ENCODE data around the gene TOR1B. TPM values are rescaled to one million over a fixed set of nuclear protein-coding genes. Genes with fewer than 3 reads are reported as not detected.

The TOR1B gene
- total and polyA plus RNA-seq, 2 donors (not counting 1 experiment from before 2014, with no cell fraction given), result 13.3 to 17.4 TPM

DNA sequence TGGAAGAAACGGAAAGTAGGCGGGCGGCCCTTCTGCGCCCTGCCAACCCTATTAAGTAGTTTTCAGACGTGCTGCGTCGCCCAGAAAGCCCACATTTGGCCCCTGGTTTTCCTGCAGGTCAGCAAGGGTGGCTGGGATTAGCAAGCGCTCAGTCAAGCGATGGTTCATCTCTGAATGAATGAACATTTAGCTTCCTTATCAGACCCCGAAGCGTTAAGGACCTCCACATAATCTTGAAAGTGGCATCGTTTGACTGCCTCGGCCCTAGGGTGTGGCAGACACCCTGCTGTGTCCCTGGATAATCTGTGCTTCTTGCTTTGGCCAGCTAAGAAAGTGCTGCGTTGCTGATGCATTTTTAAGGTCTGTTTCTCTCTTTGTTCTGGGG, 684 bp downstream of the TOR1B start:
- POLR2A ChIA-PET, result interaction anchor here (1.6 kb wide), 1 partner anchor 722 kb away, joined by 3 read pairs; the partner anchor contains the start of gene DOLPP1
- H3K9me3 ChIP-seq (ENCODE audit: control extremely low read depth in 1 of 3, control insufficient read depth in 2 of 3, insufficient read depth in 1 of 3, low read length in 2 of 3), result no peaks in the 10 kb centered on the region
- Mint-ChIP-seq H3K4me1 (peaks cover 20% of the 10 kb centered on the region), H3K27ac (peak overlapping the region; percentile 95), H3K27me3 (no peaks in the 10 kb centered on the region), H3K4me3 (peak overlapping the region; percentile 96), H3K9me3 (ENCODE audit: insufficient read depth) (no peaks in the 10 kb centered on the region)
- no peak for TF ChIP-seq EZH2 (IDR thresholded peaks at IDR 0.05; ENCODE audit: borderline replicate concordance, insufficient read depth, low read depth, low read length, poor library complexity, severe bottlenecking)
- TF ChIP-seq, protein P1, sequence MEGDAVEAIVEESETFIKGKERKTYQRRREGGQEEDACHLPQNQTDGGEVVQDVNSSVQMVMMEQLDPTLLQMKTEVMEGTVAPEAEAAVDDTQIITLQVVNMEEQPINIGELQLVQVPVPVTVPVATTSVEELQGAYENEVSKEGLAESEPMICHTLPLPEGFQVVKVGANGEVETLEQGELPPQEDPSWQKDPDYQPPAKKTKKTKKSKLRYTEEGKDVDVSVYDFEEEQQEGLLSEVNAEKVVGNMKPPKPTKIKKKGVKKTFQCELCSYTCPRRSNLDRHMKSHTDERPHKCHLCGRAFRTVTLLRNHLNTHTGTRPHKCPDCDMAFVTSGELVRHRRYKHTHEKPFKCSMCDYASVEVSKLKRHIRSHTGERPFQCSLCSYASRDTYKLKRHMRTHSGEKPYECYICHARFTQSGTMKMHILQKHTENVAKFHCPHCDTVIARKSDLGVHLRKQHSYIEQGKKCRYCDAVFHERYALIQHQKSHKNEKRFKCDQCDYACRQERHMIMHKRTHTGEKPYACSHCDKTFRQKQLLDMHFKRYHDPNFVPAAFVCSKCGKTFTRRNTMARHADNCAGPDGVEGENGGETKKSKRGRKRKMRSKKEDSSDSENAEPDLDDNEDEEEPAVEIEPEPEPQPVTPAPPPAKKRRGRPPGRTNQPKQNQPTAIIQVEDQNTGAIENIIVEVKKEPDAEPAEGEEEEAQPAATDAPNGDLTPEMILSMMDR (IDR thresholded peaks at IDR 0.05), result no peak
- H4K20me1 ChIP-seq (ENCODE audit: control insufficient read depth, insufficient read depth, low read length, poor library complexity, severe bottlenecking), result peaks cover 7% of the 10 kb centered on the region
- CTCF ChIA-PET, result interaction anchor here (0.8 to 1.2 kb wide), 2 partner anchors 13 to 83 kb away, joined by 3 to 4 read pairs; no protein-coding TSS in a partner anchor
- 2% methylated on average over 13 of the region's 14 CpGs for WGBS (ENCODE audit: insufficient coverage)
- no peaks in the 10 kb centered on the region for H3K27me3 ChIP-seq (replicated peaks in 1 of 4; ENCODE audit: control extremely low read depth in 1 of 4, control insufficient read depth in 3 of 4, insufficient read depth in 4 of 4, low read length in 3 of 4)
- H2AFZ ChIP-seq (ENCODE audit: insufficient read depth, low read depth, low read length, poor library complexity, severe bottlenecking), result peak overlapping the region; percentile 98
- peaks cover 20% of the 10 kb centered on the region for H3K79me2 ChIP-seq (ENCODE audit: control insufficient read depth, insufficient read depth, low read length)
- peak overlapping the region; percentile 87 for H3K9ac ChIP-seq (ENCODE audit: low read length)
- H3K4me3 ChIP-seq (ENCODE audit: control extremely low read depth in 1 of 5, extremely low read depth in 1 of 5, insufficient read depth in 1 of 5, low read depth in 2 of 5, low read length in 4 of 5), result peak overlapping the region; percentile 41 to 96 (median 76)
- peaks cover 0 to 9% of the 10 kb centered on the region in 2 experiments for H3K36me3 ChIP-seq (replicated peaks in 1 of 2; ENCODE audit: control extremely low read depth in 1 of 2, control insufficient read depth in 1 of 2, extremely low read depth in 1 of 2, insufficient read depth in 2 of 2, low read length in 1 of 2)
- ATAC-seq (ENCODE audit: low read depth) (no peak), DNase-seq (no peak)
- peak overlapping the region; percentile 26 to 79 for H3K27ac ChIP-seq (ENCODE audit: low read length in 2 of 2)
- H3K4me1 ChIP-seq (ENCODE audit: control insufficient read depth in 2 of 2, insufficient read depth in 2 of 2, low read length in 2 of 2), result peaks cover 6 to 13% of the 10 kb centered on the region in 2 donors
- intact Hi-C loops (cut with micrococcal nuclease), result loop anchor here (1.0 to 10.0 kb wide), 5 partner anchors 21 to 1081 kb away; partner anchors contain the start of genes C9orf78, CRAT, NTMT1 and PTPA
- peak overlapping the region; percentile 95 for H3K4me2 ChIP-seq (replicated peaks; ENCODE audit: low read depth, low read length, poor library complexity, severe bottlenecking)

DNA sequence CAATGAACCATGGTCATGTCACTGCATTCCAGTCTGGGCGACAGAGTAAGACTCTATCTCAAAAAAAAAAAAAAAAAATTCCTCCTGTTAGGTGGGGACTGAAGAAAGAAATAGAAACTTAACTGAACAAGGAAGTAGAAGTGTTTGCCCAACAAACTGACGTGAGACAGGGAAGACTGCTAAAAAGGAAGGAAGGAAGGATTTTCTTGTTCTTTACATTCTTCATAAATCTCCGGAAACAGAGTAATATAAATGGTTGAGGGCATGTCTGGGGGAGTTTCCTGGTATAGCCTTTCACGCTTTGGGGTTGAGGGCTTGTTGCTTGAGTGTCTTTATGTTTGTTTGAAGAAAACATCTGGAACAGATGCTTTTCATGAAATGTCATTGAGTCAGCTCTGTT, 3.1 kb downstream of the TOR1B start:
- peaks cover 24% of the 10 kb centered on the region for H3K4me1 Mint-ChIP-seq
- DNase-seq, result no peak
- H3K27ac Mint-ChIP-seq, result peak overlapping the region; percentile 18
- no peak overlapping the region for H2AFZ ChIP-seq (ENCODE audit: insufficient read depth, low read depth, low read length, poor library complexity, severe bottlenecking)
- POLR2A ChIA-PET, result no interaction called here
- TF ChIP-seq EZH2 (IDR thresholded peaks at IDR 0.05; ENCODE audit: borderline replicate concordance, insufficient read depth, low read depth, low read length, poor library complexity, severe bottlenecking), result no peak
- TF ChIP-seq, protein P1 (IDR thresholded peaks at IDR 0.05), result no peak
- H3K27ac ChIP-seq (ENCODE audit: low read length in 2 of 2), result no peak overlapping the region
- H3K27me3 Mint-ChIP-seq, result no peaks in the 10 kb centered on the region
- H3K36me3 ChIP-seq (replicated peaks in 1 of 2; ENCODE audit: control extremely low read depth in 1 of 2, control insufficient read depth in 1 of 2, extremely low read depth in 1 of 2, insufficient read depth in 2 of 2, low read length in 1 of 2), result peaks cover 0 to 31% of the 10 kb centered on the region in 2 experiments
- WGBS (ENCODE audit: insufficient coverage), result 100% methylated on average over 1 of the region's 4 CpGs
- peaks cover 20% of the 10 kb centered on the region for H3K79me2 ChIP-seq (ENCODE audit: control insufficient read depth, insufficient read depth, low read length)
- peak overlapping the region; percentile 45 for H3K4me3 Mint-ChIP-seq
- H3K27me3 ChIP-seq (replicated peaks in 1 of 4; ENCODE audit: control extremely low read depth in 1 of 4, control insufficient read depth in 3 of 4, insufficient read depth in 4 of 4, low read length in 3 of 4), result no peaks in the 10 kb centered on the region
- no peaks in the 10 kb centered on the region for H3K9me3 Mint-ChIP-seq (ENCODE audit: insufficient read depth)
- CTCF ChIA-PET, result no interaction called here
- H3K4me2 ChIP-seq (replicated peaks; ENCODE audit: low read depth, low read length, poor library complexity, severe bottlenecking), result no peak overlapping the region
- no peak overlapping the region for H3K4me3 ChIP-seq (ENCODE audit: control extremely low read depth in 1 of 5, extremely low read depth in 1 of 5, insufficient read depth in 1 of 5, low read depth in 2 of 5, low read length in 4 of 5)
- H4K20me1 ChIP-seq (ENCODE audit: control insufficient read depth, insufficient read depth, low read length, poor library complexity, severe bottlenecking), result peaks cover 7% of the 10 kb centered on the region
- intact Hi-C loops (cut with micrococcal nuclease), result loop anchor here (10.0 kb wide), 1 partner anchor 691 kb away; the partner anchor contains the start of genes CRAT and PTPA
- H3K9ac ChIP-seq (ENCODE audit: low read length), result no peak overlapping the region
- peaks cover 6 to 13% of the 10 kb centered on the region in 2 donors for H3K4me1 ChIP-seq (ENCODE audit: control insufficient read depth in 2 of 2, insufficient read depth in 2 of 2, low read length in 2 of 2)
- ATAC-seq (ENCODE audit: low read depth), result no peak
- no peaks in the 10 kb centered on the region for H3K9me3 ChIP-seq (ENCODE audit: control extremely low read depth in 1 of 3, control insufficient read depth in 2 of 3, insufficient read depth in 1 of 3, low read length in 2 of 3)
